ENCODE results near the gene SORCS3.

The SORCS3 gene

GRCh38 chr10:105017691-105018090, 376.6 kb downstream of the SORCS3 start:
- no peak overlapping the region for H3K4me3 ChIP-seq (ENCODE audit: low read length)
- no peak for TF ChIP-seq ZNF274 (IDR thresholded peaks at IDR 0.05; ENCODE audit: low read depth, low read length)

- no peak overlapping the region for H3K4me3 ChIP-seq (ENCODE audit: low read length)
- TF ChIP-seq ZNF274 (IDR thresholded peaks at IDR 0.05; ENCODE audit: low read depth, low read length) = no peak
Observed at GRCh38 chr10:105023211-105024111, 382.4 kb downstream of the SORCS3 start.

GRCh38 chr10:105024184-105024583, 383.1 kb downstream of the SORCS3 start:
- no peak overlapping the region for H3K4me3 ChIP-seq (ENCODE audit: low read length)
- TF ChIP-seq ZNF274 (IDR thresholded peaks at IDR 0.05; ENCODE audit: low read depth, low read length) = no peak

- no peak overlapping the region for H3K4me3 ChIP-seq (ENCODE audit: low read length)
- no peak for TF ChIP-seq ZNF274 (IDR thresholded peaks at IDR 0.05; ENCODE audit: low read depth, low read length)
Observed at GRCh38 chr10:105025092-105025491, 384.0 kb downstream of the SORCS3 start.

- no peak overlapping the region for H3K4me3 ChIP-seq (ENCODE audit: low read length)
- no peak for TF ChIP-seq ZNF274 (IDR thresholded peaks at IDR 0.05; ENCODE audit: low read depth, low read length)
Observed at GRCh38 chr10:105026566-105026965, 385.5 kb downstream of the SORCS3 start.

GRCh38 chr10:105029286-105029685, 388.2 kb downstream of the SORCS3 start:
- no peak for TF ChIP-seq ZNF274 (IDR thresholded peaks at IDR 0.05; ENCODE audit: low read depth, low read length)
- H3K4me3 ChIP-seq (ENCODE audit: low read length) = no peak overlapping the region

- no peak overlapping the region for H3K4me3 ChIP-seq (ENCODE audit: low read length)
- no peak for TF ChIP-seq ZNF274 (IDR thresholded peaks at IDR 0.05; ENCODE audit: low read depth, low read length)
Observed at GRCh38 chr10:105037022-105037421, 395.9 kb downstream of the SORCS3 start.

GRCh38 chr10:105041956-105042355, 400.9 kb downstream of the SORCS3 start:
- no peak overlapping the region for H3K4me3 ChIP-seq (ENCODE audit: low read length)
- no peak for TF ChIP-seq ZNF274 (IDR thresholded peaks at IDR 0.05; ENCODE audit: low read depth, low read length)

GRCh38 chr10:105042906-105043552, 401.9 kb downstream of the SORCS3 start:
- no peak for TF ChIP-seq ZNF274 (IDR thresholded peaks at IDR 0.05; ENCODE audit: low read depth, low read length)
- H3K4me3 ChIP-seq (ENCODE audit: low read length) = no peak overlapping the region

- no peak for TF ChIP-seq ZNF274 (IDR thresholded peaks at IDR 0.05; ENCODE audit: low read depth, low read length)
- H3K4me3 ChIP-seq (ENCODE audit: low read length) = no peak overlapping the region
Observed at GRCh38 chr10:105044902-105045301, 403.8 kb downstream of the SORCS3 start.

- TF ChIP-seq ZNF274 (IDR thresholded peaks at IDR 0.05; ENCODE audit: low read depth, low read length) = no peak
- H3K4me3 ChIP-seq (ENCODE audit: low read length) = no peak overlapping the region
Observed at GRCh38 chr10:105056413-105056812, 415.3 kb downstream of the SORCS3 start.

GRCh38 chr10:105062951-105063350, 421.9 kb downstream of the SORCS3 start:
- no peak for TF ChIP-seq ZNF274 (IDR thresholded peaks at IDR 0.05; ENCODE audit: low read depth, low read length)
- H3K4me3 ChIP-seq (ENCODE audit: low read length) = no peak overlapping the region

GRCh38 chr10:105063796-105064195, 422.7 kb downstream of the SORCS3 start:
- TF ChIP-seq ZNF274 (IDR thresholded peaks at IDR 0.05; ENCODE audit: low read depth, low read length) = no peak
- no peak overlapping the region for H3K4me3 ChIP-seq (ENCODE audit: low read length)

- TF ChIP-seq ZNF274 (IDR thresholded peaks at IDR 0.05; ENCODE audit: low read depth, low read length) = no peak
- H3K4me3 ChIP-seq (ENCODE audit: low read length) = no peak overlapping the region
Observed at GRCh38 chr10:105068497-105068896, 427.4 kb downstream of the SORCS3 start.

GRCh38 chr10:105070249-105070648, 429.2 kb downstream of the SORCS3 start:
- no peak for TF ChIP-seq ZNF274 (IDR thresholded peaks at IDR 0.05; ENCODE audit: low read depth, low read length)

More at GRCh38 chr10:105070249-105070648, 429.2 kb downstream of the SORCS3 start:
- H3K4me3 ChIP-seq (ENCODE audit: low read length) = no peak overlapping the region
